Epithelial cell of proximal tubule (primary cell): ENCODE data around the gene MMAB. TPM values are rescaled to one million over a fixed set of nuclear protein-coding genes. Genes with fewer than 3 reads are reported as not detected.

ENCODE experiments used
- DNase-seq: peaks from one replicate; pipeline ENCODE4 v3.0.0-alpha.2; 2011; ENCODE audit warnings: low read depth
- H3K4me3 ChIP-seq: 2 replicates; pipeline ENCODE4 v1.5.1; 2011; ENCODE audit warnings: low read depth, mild to moderate bottlenecking, low read length
- CTCF ChIP-seq: conservative IDR thresholded peaks from 2 replicates; pipeline ENCODE4 v1.5.1; 2012; ENCODE audit warnings: low read depth, mild to moderate bottlenecking, low read length
- total RNA-seq: library from RNA; depleted of rRNA; stranded (reverse); fragments of >200 nt; gene quantifications from 2 replicates; pipeline ENCODE4 v1.2.3, GENCODE V29; 2015

The MMAB gene
- total RNA-seq, 1 donor from 2014 or later = 33.3 TPM

- no peak overlapping the region for H3K4me3 ChIP-seq
- DNase-seq = no peak
- no peak for TF ChIP-seq CTCF
Measured at GRCh38 chr12:109563291-109564284, 9.7 kb downstream of the MMAB start.

- no peak overlapping the region for H3K4me3 ChIP-seq
- TF ChIP-seq CTCF = no peak
- DNase-seq = no peak
Measured at GRCh38 chr12:109562871-109563270, 10.4 kb downstream of the MMAB start.

GRCh38 chr12:109561711-109562030 lies 11.6 kb downstream of the MMAB start:
- no peak overlapping the region for H3K4me3 ChIP-seq
- DNase-seq = no peak
- no peak for TF ChIP-seq CTCF

GRCh38 chr12:109560867-109561710 lies 12.2 kb downstream of the MMAB start:
- no peak for DNase-seq
- TF ChIP-seq CTCF = no peak
- no peak overlapping the region for H3K4me3 ChIP-seq

- no peak for DNase-seq
- TF ChIP-seq CTCF = no peak
- H3K4me3 ChIP-seq = no peak overlapping the region
Measured at GRCh38 chr12:109559601-109560000, 13.7 kb downstream of the MMAB start.

GRCh38 chr12:109559200-109559505 lies 14.2 kb downstream of the MMAB start:
- no peak overlapping the region for H3K4me3 ChIP-seq
- TF ChIP-seq CTCF = no peak
- no peak for DNase-seq
